BE2C (cell line): Measurements from ENCODE around the gene DNAJC8.

Experiments used
- DNase-seq: peaks from one replicate; pipeline ENCODE4 v3.0.0-alpha.2; 2020
- H3K27me3 ChIP-seq: fragments of 250-450 bp; sonication (Bioruptor Pico); 2 replicates; pipeline ENCODE4 v1.5.1; 2020; ENCODE audit warnings: mild to moderate bottlenecking
- H3K36me3 ChIP-seq: fragments of 250-450 bp; sonication (Bioruptor Pico); 2 replicates; pipeline ENCODE4 v1.5.1; 2020; ENCODE audit warnings: mild to moderate bottlenecking
- H3K4me1 ChIP-seq: fragments of 250-450 bp; sonication (Bioruptor Pico); 2 replicates; pipeline ENCODE4 v1.5.1; 2020
- H3K4me3 ChIP-seq: 2 replicates; pipeline ENCODE4 v1.5.1; 2011; ENCODE audit warnings: low read depth, low read length
- H3K9me3 ChIP-seq: fragments of 250-450 bp; sonication (Bioruptor Pico); 2 replicates; pipeline ENCODE4 v1.5.1; 2020
- CTCF ChIP-seq: IDR thresholded peaks from 2 replicates; pipeline ENCODE4 v1.5.1; 2012; ENCODE audit warnings: mild to moderate bottlenecking, low read depth, low read length

The DNAJC8 gene

GRCh38 chr1:28162151-28162550 is 70.7 kb downstream of the DNAJC8 start:
- no peaks in the 10 kb centered on the region for H3K9me3 ChIP-seq
- H3K27me3 ChIP-seq, result no peaks in the 10 kb centered on the region
- TF ChIP-seq CTCF, result no peak
- H3K36me3 ChIP-seq, result no peaks in the 10 kb centered on the region
- H3K4me3 ChIP-seq, result no peak overlapping the region
- DNase-seq, result no peak
- no peaks in the 10 kb centered on the region for H3K4me1 ChIP-seq

GRCh38 chr1:28161751-28162150 is 71.1 kb downstream of the DNAJC8 start:
- no peaks in the 10 kb centered on the region for H3K4me1 ChIP-seq
- no peak for TF ChIP-seq CTCF
- no peaks in the 10 kb centered on the region for H3K9me3 ChIP-seq
- no peaks in the 10 kb centered on the region for H3K36me3 ChIP-seq
- no peak for DNase-seq
- H3K27me3 ChIP-seq, result no peaks in the 10 kb centered on the region
- H3K4me3 ChIP-seq, result no peak overlapping the region

GRCh38 chr1:28160782-28161266 is 72.0 kb downstream of the DNAJC8 start:
- no peaks in the 10 kb centered on the region for H3K4me1 ChIP-seq
- TF ChIP-seq CTCF, result no peak
- no peaks in the 10 kb centered on the region for H3K27me3 ChIP-seq
- no peak for DNase-seq
- no peaks in the 10 kb centered on the region for H3K9me3 ChIP-seq
- no peak overlapping the region for H3K4me3 ChIP-seq
- no peaks in the 10 kb centered on the region for H3K36me3 ChIP-seq

GRCh38 chr1:28159680-28160079 is 73.1 kb downstream of the DNAJC8 start:
- DNase-seq, result no peak
- Histone ChIP-seq H3K9me3 (no peaks in the 10 kb centered on the region), H3K27me3 (no peaks in the 10 kb centered on the region), H3K4me1 (no peaks in the 10 kb centered on the region), H3K4me3 (no peak overlapping the region), H3K36me3 (no peaks in the 10 kb centered on the region)
- no peak for TF ChIP-seq CTCF

GRCh38 chr1:28159243-28159642 is 73.6 kb downstream of the DNAJC8 start:
- H3K27me3 ChIP-seq, result no peaks in the 10 kb centered on the region
- TF ChIP-seq CTCF, result no peak
- no peaks in the 10 kb centered on the region for H3K36me3 ChIP-seq
- H3K4me1 ChIP-seq, result no peaks in the 10 kb centered on the region
- no peak overlapping the region for H3K4me3 ChIP-seq
- DNase-seq, result no peak
- no peaks in the 10 kb centered on the region for H3K9me3 ChIP-seq

- no peaks in the 10 kb centered on the region for H3K9me3 ChIP-seq
- H3K36me3 ChIP-seq, result no peaks in the 10 kb centered on the region
- DNase-seq, result peak; percentile 33
- no peak overlapping the region for H3K4me3 ChIP-seq
- no peaks in the 10 kb centered on the region for H3K4me1 ChIP-seq
- no peaks in the 10 kb centered on the region for H3K27me3 ChIP-seq
- TF ChIP-seq CTCF, result no peak
Observed at GRCh38 chr1:28157894-28158293, 74.9 kb downstream of the DNAJC8 start.
